GM04503 (cell line): ENCODE data around the gene THEMIS2.

Experiments
- DNase-seq: peaks from one replicate; pipeline ENCODE4 v3.0.0-alpha.2; 2012; ENCODE audit warnings: low read depth

THEMIS2 gene

GRCh38 chr1:27885621-27886352 is 13.4 kb downstream of the THEMIS2 start:
- no peak for DNase-seq

- no peak for DNase-seq
Measured at GRCh38 chr1:27886353-27886679, 14.0 kb downstream of the THEMIS2 start.

GRCh38 chr1:27886744-27887143 is 14.4 kb downstream of the THEMIS2 start:
- DNase-seq = no peak

GRCh38 chr1:27887215-27888021 is 15.1 kb downstream of the THEMIS2 start:
- no peak for DNase-seq

- no peak for DNase-seq
Measured at GRCh38 chr1:27889506-27889905, 17.2 kb downstream of the THEMIS2 start.

- no peak for DNase-seq
Measured at GRCh38 chr1:27891196-27891889, 19.0 kb downstream of the THEMIS2 start.

- no peak for DNase-seq
Measured at GRCh38 chr1:27894521-27894920, 22.2 kb downstream of the THEMIS2 start.

- no peak for DNase-seq
Measured at GRCh38 chr1:27906759-27907158, 34.4 kb downstream of the THEMIS2 start.

- DNase-seq = no peak
Measured at GRCh38 chr1:27912429-27912828, 40.1 kb downstream of the THEMIS2 start.

- DNase-seq = no peak
Measured at GRCh38 chr1:27915082-27915575, 42.8 kb downstream of the THEMIS2 start.

GRCh38 chr1:27922272-27922671 is 49.9 kb downstream of the THEMIS2 start:
- no peak for DNase-seq

GRCh38 chr1:27928216-27928954 is 56.0 kb downstream of the THEMIS2 start:
- DNase-seq = no peak

- no peak for DNase-seq
Measured at GRCh38 chr1:27931184-27931583, 58.8 kb downstream of the THEMIS2 start.

- DNase-seq = no peak
Measured at GRCh38 chr1:27931759-27932158, 59.4 kb downstream of the THEMIS2 start.

GRCh38 chr1:27934818-27935549 is 62.6 kb downstream of the THEMIS2 start, which contains the start of gene SMPDL3B:
TSS of gene SMPDL3B (plus strand) at chr1:27935000. CDS start at chr1:27935184, 184 bp downstream.
- DNase-seq = no peak

GRCh38 chr1:27935721-27936120 is 63.4 kb downstream of the THEMIS2 start:
- DNase-seq = no peak
